Measurements from ENCODE around the gene CNTNAP3.
"Not testable (repeated sequence)": the region's sequence is repeated elsewhere in the genome, so short reads cannot be mapped to it uniquely, and the experiment has no call there.

CNTNAP3 gene

GRCh38 chr9:39287980-39288379 is at the start of gene CNTNAP3:
Gene CNTNAP3 (minus strand): TSS chr9:39288167. CDS start chr9:39288064, 103 bp downstream.
- not testable (repeated sequence) for DNase-seq (ENCODE audit: low spot score)

- DNase-seq (ENCODE audit: low spot score): not testable (repeated sequence)
Measured at GRCh38 chr9:39279995-39280394, 8.0 kb downstream of the CNTNAP3 start.

- not testable (repeated sequence) for DNase-seq (ENCODE audit: low spot score)
Measured at GRCh38 chr9:39242513-39242912, 45.5 kb downstream of the CNTNAP3 start.

- not testable (repeated sequence) for DNase-seq (ENCODE audit: low spot score)
Measured at GRCh38 chr9:39232130-39232991, 55.6 kb downstream of the CNTNAP3 start.

GRCh38 chr9:39215976-39216375 is 72.0 kb downstream of the CNTNAP3 start:
- DNase-seq (ENCODE audit: low spot score): not testable (repeated sequence)

GRCh38 chr9:39209773-39210172 is 78.2 kb downstream of the CNTNAP3 start:
- DNase-seq (ENCODE audit: low spot score): not testable (repeated sequence)

- not testable (repeated sequence) for DNase-seq (ENCODE audit: low spot score)
Measured at GRCh38 chr9:39206643-39207042, 81.3 kb downstream of the CNTNAP3 start.

GRCh38 chr9:39205842-39206241 is 82.1 kb downstream of the CNTNAP3 start:
- DNase-seq (ENCODE audit: low spot score): not testable (repeated sequence)

GRCh38 chr9:39200412-39200811 is 87.6 kb downstream of the CNTNAP3 start:
- DNase-seq (ENCODE audit: low spot score): not testable (repeated sequence)

GRCh38 chr9:39198000-39198709 is 89.8 kb downstream of the CNTNAP3 start:
- not testable (repeated sequence) for DNase-seq (ENCODE audit: low spot score)

- DNase-seq (ENCODE audit: low spot score): not testable (repeated sequence)
Measured at GRCh38 chr9:39171370-39171769, 116.6 kb downstream of the CNTNAP3 start.

GRCh38 chr9:39157714-39158113 is 130.3 kb downstream of the CNTNAP3 start:
- not testable (repeated sequence) for DNase-seq (ENCODE audit: low spot score)

- not testable (repeated sequence) for DNase-seq (ENCODE audit: low spot score)
Measured at GRCh38 chr9:39132826-39133552, 155.0 kb downstream of the CNTNAP3 start.

GRCh38 chr9:39121401-39121800 is 166.6 kb downstream of the CNTNAP3 start:
- not testable (repeated sequence) for DNase-seq (ENCODE audit: low spot score)

- not testable (repeated sequence) for DNase-seq (ENCODE audit: low spot score)
Measured at GRCh38 chr9:39111746-39112145, 176.2 kb downstream of the CNTNAP3 start.

GRCh38 chr9:39108145-39108544 is 179.8 kb downstream of the CNTNAP3 start:
- DNase-seq (ENCODE audit: low spot score): no peak

- DNase-seq (ENCODE audit: low spot score): not testable (repeated sequence)
Measured at GRCh38 chr9:39097208-39097607, 190.8 kb downstream of the CNTNAP3 start.

GRCh38 chr9:39085311-39085710 is 202.7 kb downstream of the CNTNAP3 start:
- not testable (repeated sequence) for DNase-seq (ENCODE audit: low spot score)

- DNase-seq (ENCODE audit: low spot score): not testable (repeated sequence)
Measured at GRCh38 chr9:39082574-39082973, 205.4 kb downstream of the CNTNAP3 start.

- DNase-seq (ENCODE audit: low spot score): not testable (repeated sequence)
Measured at GRCh38 chr9:39080081-39080480, 207.9 kb downstream of the CNTNAP3 start.

- DNase-seq (ENCODE audit: low spot score): not testable (repeated sequence)
Measured at GRCh38 chr9:39078621-39079256, 209.2 kb downstream of the CNTNAP3 start.

GRCh38 chr9:39073537-39073936 is 214.4 kb downstream of the CNTNAP3 start:
- not testable (repeated sequence) for DNase-seq (ENCODE audit: low spot score)

Measured in AG08395 (cell line).